ENCODE results near the gene DLG2. TPM values are rescaled to one million over a fixed set of nuclear protein-coding genes. Genes with fewer than 3 reads are reported as not detected.
"Not testable (repeated sequence)": the region's sequence is repeated elsewhere in the genome, so short reads cannot be mapped to it uniquely, and the experiment has no call there.

DLG2 gene
- total and polyA plus RNA-seq, 9 of the 15 experiments (the other 6 are each of a cell fraction or from before 2014, with no cell fraction given): 0.52 to 1.6 (median 0.95) TPM

DNA sequence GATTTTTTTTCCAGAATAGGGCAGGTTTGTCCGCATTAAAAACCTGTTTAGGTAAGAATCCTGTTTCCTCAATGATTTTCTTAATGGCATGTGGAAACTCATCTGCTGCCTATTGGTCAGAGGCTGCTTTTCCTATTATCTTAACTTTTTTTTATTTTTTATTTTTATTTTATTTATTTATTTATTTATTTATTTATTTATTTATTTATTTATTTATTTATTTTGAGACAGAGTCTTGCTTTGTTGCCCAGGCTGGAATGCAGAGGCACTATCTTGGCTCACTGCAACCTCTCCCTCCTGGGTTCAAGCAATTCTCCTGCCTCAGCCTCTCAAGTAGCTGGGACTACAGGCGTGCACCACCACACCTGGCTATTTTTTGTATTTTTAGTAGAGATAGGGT is 389.1 kb downstream of the DLG2 start:
- H3K9ac ChIP-seq (ENCODE audit: insufficient read depth in 1 of 2, low read depth in 2 of 2, low read length in 2 of 2); H3K79me2 ChIP-seq (ENCODE audit: control insufficient read depth, insufficient read depth, low read length); H3K4me1 ChIP-seq (replicated peaks in 1 of 2; ENCODE audit: control insufficient read depth in 2 of 2, insufficient read depth in 2 of 2, low read length in 2 of 2); FAIRE-seq; H2AFZ ChIP-seq (ENCODE audit: low read depth, low read length); intact Hi-C loops (cut with micrococcal nuclease); H3K9me1 ChIP-seq (ENCODE audit: control insufficient read depth, insufficient read depth, low read length); H3K9me3 ChIP-seq (replicated peaks; ENCODE audit: control insufficient read depth, insufficient read depth, low read depth, low read length); CTCF ChIA-PET (ENCODE audit: low intra/inter-chr PET ratio); ATAC-seq; H4K20me1 ChIP-seq (replicated peaks; ENCODE audit: control insufficient read depth, insufficient read depth, low read length); BruUV-seq (replicated peaks); H3K27ac ChIP-seq (ENCODE audit: extremely low read depth, low read depth, low read length); H3K4me3 ChIP-seq; H3K36me3 ChIP-seq (ENCODE audit: control insufficient read depth, insufficient read depth, low read length); H3K4me2 ChIP-seq (ENCODE audit: insufficient read depth, low read length); H3K27me3 ChIP-seq (ENCODE audit: control insufficient read depth in 2 of 2, insufficient read depth in 2 of 2, low read length in 2 of 2); in situ Hi-C loops (cut with MboI); DNase-seq (ENCODE audit: extremely low read depth in 1 of 4, low spot score in 3 of 4); POLR2A ChIA-PET: not testable (repeated sequence)
- 10% methylated on average over 2 of the region's 2 CpGs for WGBS (ENCODE audit: insufficient coverage, low coverage, missing lambda C conversion rate)

DNA sequence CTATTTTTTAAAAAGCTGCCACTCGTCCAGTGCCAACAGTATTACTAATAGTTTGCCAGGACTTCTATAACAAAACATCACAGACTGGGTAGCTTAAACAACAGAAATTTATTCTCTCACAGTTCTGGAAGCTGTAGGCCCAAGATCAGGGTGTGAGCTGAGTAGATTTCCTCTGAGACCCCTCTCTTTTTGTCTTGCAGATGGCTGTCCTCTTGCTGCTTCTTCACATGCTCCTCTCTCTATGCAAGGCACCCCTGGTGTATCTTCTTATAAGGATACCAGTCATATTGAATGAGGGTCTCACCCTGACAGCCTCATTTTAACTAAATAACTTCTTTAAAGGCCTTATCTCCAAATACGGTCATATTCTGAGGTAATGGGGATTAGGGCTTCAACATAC is 390.9 kb downstream of the DLG2 start:
- ChIA-PET CTCF (ENCODE audit: low intra/inter-chr PET ratio) (no interaction called here), POLR2A (no interaction called here)
- intact Hi-C loops (cut with micrococcal nuclease): no loop called here
- FAIRE-seq (no peak), DNase-seq (ENCODE audit: extremely low read depth in 1 of 4, low spot score in 3 of 4) (no peak), ATAC-seq (no peak)
- in situ Hi-C loops (cut with MboI): no loop called here
- BruUV-seq (replicated peaks): no TSS peak
- Histone ChIP-seq H3K9me1 (ENCODE audit: control insufficient read depth, insufficient read depth, low read length) (no peaks in the 10 kb centered on the region), H3K9ac (ENCODE audit: insufficient read depth in 1 of 2, low read depth in 2 of 2, low read length in 2 of 2) (no peak overlapping the region), H3K4me2 (ENCODE audit: insufficient read depth, low read length) (no peak overlapping the region), H3K4me3 (no peak overlapping the region), H3K79me2 (ENCODE audit: control insufficient read depth, insufficient read depth, low read length) (no peaks in the 10 kb centered on the region), H3K36me3 (ENCODE audit: control insufficient read depth, insufficient read depth, low read length) (no peaks in the 10 kb centered on the region), H3K27me3 (ENCODE audit: control insufficient read depth in 2 of 2, insufficient read depth in 2 of 2, low read length in 2 of 2) (no peaks in the 10 kb centered on the region), H3K4me1 (replicated peaks in 1 of 2; ENCODE audit: control insufficient read depth in 2 of 2, insufficient read depth in 2 of 2, low read length in 2 of 2) (no peaks in the 10 kb centered on the region), H4K20me1 (replicated peaks; ENCODE audit: control insufficient read depth, insufficient read depth, low read length) (no peaks in the 10 kb centered on the region), H3K27ac (ENCODE audit: extremely low read depth, low read depth, low read length) (no peak overlapping the region), H2AFZ (ENCODE audit: low read depth, low read length) (no peak overlapping the region), H3K9me3 (replicated peaks; ENCODE audit: control insufficient read depth, insufficient read depth, low read depth, low read length) (peaks cover 2% of the 10 kb centered on the region)
- TF ChIP-seq, protein P1, sequence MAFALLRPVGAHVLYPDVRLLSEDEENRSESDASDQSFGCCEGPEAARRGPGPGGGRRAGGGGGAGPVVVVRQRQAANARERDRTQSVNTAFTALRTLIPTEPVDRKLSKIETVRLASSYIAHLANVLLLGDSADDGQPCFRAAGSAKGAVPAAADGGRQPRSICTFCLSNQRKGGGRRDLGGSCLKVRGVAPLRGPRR (CRISPR knock-in tag; IDR thresholded peaks at IDR 0.05): no peak
- TF ChIP-seq SREBF2 (CRISPR knock-in tag; IDR thresholded peaks at IDR 0.05): no peak
- no peak for TF ChIP-seq ZNF175 (CRISPR knock-in tag; IDR thresholded peaks at IDR 0.05; ENCODE audit: low read depth)
- TF ChIP-seq EZH2 (IDR thresholded peaks at IDR 0.05; ENCODE audit: borderline replicate concordance, low read depth, low read length): no peak
- 5% methylated on average over 2 of the region's 2 CpGs for WGBS (ENCODE audit: insufficient coverage, low coverage, missing lambda C conversion rate)

All from K562 (cell line).